Measurements from ENCODE around the gene ERN2.

Gene ERN2

GRCh38 chr16:23678430-23679273 is 34.4 kb downstream of the ERN2 start, which contains the start of gene PLK1:
PLK1 (plus strand) TSS chr16:23678889; CDS start chr16:23678933, 44 bp downstream.
- Histone ChIP-seq H3K27ac (peak within 1 kb of the TSS; percentile 87), H3K4me3 (ENCODE audit: low read depth, low read length) (peak within 1 kb of the TSS; percentile 97), H3K9me3 (ENCODE audit: severe bottlenecking) (no peaks in the 10 kb centered on the region), H3K36me3 (peaks cover 43% of the 10 kb centered on the region), H3K27me3 (ENCODE audit: insufficient read depth, low read depth, severe bottlenecking) (no peaks in the 10 kb centered on the region)
- DNase-seq = peak; percentile 91
- TF ChIP-seq CTCF (IDR thresholded peaks at IDR 0.05; ENCODE audit: low read depth, low read length) = peak; percentile 36; the same call in 1 of the 2 replicates

GRCh38 chr16:23676924-23677480 is 36.0 kb downstream of the ERN2 start:
- no peak overlapping the region for H3K4me3 ChIP-seq (ENCODE audit: low read depth, low read length)
- no peaks in the 10 kb centered on the region for H3K9me3 ChIP-seq (ENCODE audit: severe bottlenecking)
- peaks cover 39% of the 10 kb centered on the region for H3K36me3 ChIP-seq
- no peak for TF ChIP-seq CTCF (IDR thresholded peaks at IDR 0.05; ENCODE audit: low read depth, low read length)
- no peak for DNase-seq
- H3K27me3 ChIP-seq (ENCODE audit: insufficient read depth, low read depth, severe bottlenecking) = no peaks in the 10 kb centered on the region
- H3K27ac ChIP-seq = peak overlapping the region; percentile 87

- Histone ChIP-seq H3K4me3 (ENCODE audit: low read depth, low read length) (peak overlapping the region; percentile 28), H3K27me3 (ENCODE audit: insufficient read depth, low read depth, severe bottlenecking) (no peaks in the 10 kb centered on the region), H3K9me3 (ENCODE audit: severe bottlenecking) (no peaks in the 10 kb centered on the region), H3K36me3 (peaks cover 41% of the 10 kb centered on the region), H3K27ac (peak overlapping the region; percentile 87)
- TF ChIP-seq CTCF (IDR thresholded peaks at IDR 0.05; ENCODE audit: low read depth, low read length) = no peak
- DNase-seq = peak; percentile 72
These were observed 38.9 kb downstream of the ERN2 start for GRCh38 chr16:23673971-23674614.

- Histone ChIP-seq H3K9me3 (ENCODE audit: severe bottlenecking) (no peaks in the 10 kb centered on the region), H3K27me3 (ENCODE audit: insufficient read depth, low read depth, severe bottlenecking) (no peaks in the 10 kb centered on the region), H3K4me3 (ENCODE audit: low read depth, low read length) (no peak overlapping the region), H3K27ac (no peak overlapping the region), H3K36me3 (peaks cover 70% of the 10 kb centered on the region)
- no peak for TF ChIP-seq CTCF (IDR thresholded peaks at IDR 0.05; ENCODE audit: low read depth, low read length)
- no peak for DNase-seq
These were observed 42.8 kb downstream of the ERN2 start for GRCh38 chr16:23670137-23670776.

GRCh38 chr16:23668873-23669272 is 44.1 kb downstream of the ERN2 start:
- no peaks in the 10 kb centered on the region for H3K9me3 ChIP-seq (ENCODE audit: severe bottlenecking)
- DNase-seq = no peak
- peaks cover 84% of the 10 kb centered on the region for H3K36me3 ChIP-seq
- TF ChIP-seq CTCF (IDR thresholded peaks at IDR 0.05; ENCODE audit: low read depth, low read length) = no peak
- H3K4me3 ChIP-seq (ENCODE audit: low read depth, low read length) = no peak overlapping the region
- H3K27me3 ChIP-seq (ENCODE audit: insufficient read depth, low read depth, severe bottlenecking) = no peaks in the 10 kb centered on the region
- H3K27ac ChIP-seq = no peak overlapping the region
